ENCODE measurements around the gene LTB4R2. TPM values are rescaled to one million over a fixed set of nuclear protein-coding genes. Genes with fewer than 3 reads are reported as not detected.
A peak's percentile ranks its signal among the peaks of the same experiment; 100 is the strongest.

The LTB4R2 gene
- total RNA-seq, 4 donors from 2014 or later, result 7.7 to 37.2 (median 12.2) TPM

GRCh38 chr14:24337144-24337823, 27.3 kb downstream of the LTB4R2 start:
- TF ChIP-seq CTCF (IDR thresholded peaks at IDR 0.05) (no peak), POLR2A (IDR thresholded peaks at IDR 0.05) (no peak)
- no peak overlapping the region for H3K4me3 ChIP-seq
- H3K27me3 ChIP-seq, result peaks cover 0 to 12% of the 10 kb centered on the region in 2 donors
- H3K27ac ChIP-seq, result no peak overlapping the region
- H3K9me3 ChIP-seq, result no peaks in the 10 kb centered on the region
- peaks cover 5 to 47% (median 30%) of the 10 kb centered on the region in 4 donors for H3K4me1 ChIP-seq
- no peak for DNase-seq
- H3K36me3 ChIP-seq, result peaks cover 0 to 26% (median 0%) of the 10 kb centered on the region in 3 donors

GRCh38 chr14:24337824-24338175, 27.9 kb downstream of the LTB4R2 start:
- Histone ChIP-seq H3K4me1 (peaks cover 0 to 42% (median 25%) of the 10 kb centered on the region in 4 donors), H3K4me3 (no peak overlapping the region), H3K36me3 (peaks cover 0 to 26% (median 0%) of the 10 kb centered on the region in 3 donors), H3K27me3 (peaks cover 0 to 12% of the 10 kb centered on the region in 2 donors), H3K9me3 (no peaks in the 10 kb centered on the region), H3K27ac (no peak overlapping the region)
- TF ChIP-seq POLR2A (IDR thresholded peaks at IDR 0.05) (no peak), CTCF (IDR thresholded peaks at IDR 0.05) (no peak)
- DNase-seq, result no peak

- peaks cover 0 to 32% (median 16%) of the 10 kb centered on the region in 4 donors for H3K4me1 ChIP-seq
- peaks cover 0 to 26% (median 0%) of the 10 kb centered on the region in 3 donors for H3K36me3 ChIP-seq
- H3K27ac ChIP-seq, result peak overlapping the region in 1 of 4 donors; percentile 83
- H3K9me3 ChIP-seq, result no peaks in the 10 kb centered on the region
- DNase-seq, result no peak
- peaks cover 0 to 12% of the 10 kb centered on the region in 2 donors for H3K27me3 ChIP-seq
- TF ChIP-seq POLR2A (IDR thresholded peaks at IDR 0.05), result no peak
- no peak for TF ChIP-seq CTCF (IDR thresholded peaks at IDR 0.05)
- H3K4me3 ChIP-seq, result peak overlapping the region; percentile 66 to 75 (median 70)
These were observed 28.9 kb downstream of the LTB4R2 start for GRCh38 chr14:24338843-24339242.

GRCh38 chr14:24339284-24340151, 29.6 kb downstream of the LTB4R2 start, which contains the start of gene RIPK3:
Gene RIPK3 (minus strand): TSS chr14:24339991. CDS start chr14:24339826, 165 bp downstream.
- TF ChIP-seq POLR2A (IDR thresholded peaks at IDR 0.05) (peak; percentile 44 to 50), CTCF (IDR thresholded peaks at IDR 0.05) (no peak)
- DNase-seq, result peak; percentile 84 to 93 (median 87)
- H3K4me1 ChIP-seq, result peaks cover 0 to 26% (median 10%) of the 10 kb centered on the region in 4 donors
- H3K27me3 ChIP-seq, result peaks cover 0 to 9% of the 10 kb centered on the region in 2 donors
- H3K27ac ChIP-seq, result peak within 1 kb of the TSS; percentile 58 to 83 (median 78)
- no peaks in the 10 kb centered on the region for H3K9me3 ChIP-seq
- H3K36me3 ChIP-seq, result peaks cover 0 to 26% (median 0%) of the 10 kb centered on the region in 3 donors
- peak within 1 kb of the TSS; percentile 66 to 75 (median 70) for H3K4me3 ChIP-seq

- Histone ChIP-seq H3K36me3 (peaks cover 0 to 26% (median 0%) of the 10 kb centered on the region in 3 donors), H3K27ac (no peak overlapping the region), H3K27me3 (no peaks in the 10 kb centered on the region), H3K4me3 (no peak overlapping the region), H3K9me3 (no peaks in the 10 kb centered on the region), H3K4me1 (peaks cover 0 to 17% (median 5%) of the 10 kb centered on the region in 4 donors)
- TF ChIP-seq POLR2A (IDR thresholded peaks at IDR 0.05), result no peak
- no peak for TF ChIP-seq CTCF (IDR thresholded peaks at IDR 0.05)
- DNase-seq, result no peak
These were observed 30.7 kb downstream of the LTB4R2 start for GRCh38 chr14:24340606-24341005.
